ENCODE data around the gene C5orf15. TPM values are rescaled to one million over a fixed set of nuclear protein-coding genes. Genes with fewer than 3 reads are reported as not detected.

The C5orf15 gene
- total RNA-seq, 1 donor from 2014 or later, result 44.2 TPM

GRCh38 chr5:133921979-133922378 is 46.4 kb downstream of the C5orf15 start:
- no peak for DNase-seq

GRCh38 chr5:133921069-133921468 is 47.4 kb downstream of the C5orf15 start:
- no peak for DNase-seq

- DNase-seq, result no peak
These were observed 49.0 kb downstream of the C5orf15 start for GRCh38 chr5:133919148-133920136.

GRCh38 chr5:133918731-133919130 is 49.7 kb downstream of the C5orf15 start:
- no peak for DNase-seq

GRCh38 chr5:133918316-133918715 is 50.1 kb downstream of the C5orf15 start:
- no peak for DNase-seq

- no peak for DNase-seq
These were observed 50.6 kb downstream of the C5orf15 start for GRCh38 chr5:133917785-133918184.

GRCh38 chr5:133916914-133917313 is 51.5 kb downstream of the C5orf15 start:
- no peak for DNase-seq

- DNase-seq, result no peak
These were observed 51.9 kb downstream of the C5orf15 start for GRCh38 chr5:133916479-133916878.

- DNase-seq, result no peak
These were observed 54.0 kb downstream of the C5orf15 start for GRCh38 chr5:133914434-133914833.

GRCh38 chr5:133913413-133914155 is 54.8 kb downstream of the C5orf15 start:
- DNase-seq, result no peak

- DNase-seq, result no peak
These were observed 55.5 kb downstream of the C5orf15 start for GRCh38 chr5:133912951-133913350.

GRCh38 chr5:133910571-133910970 is 57.9 kb downstream of the C5orf15 start:
- no peak for DNase-seq

GRCh38 chr5:133909603-133910002 is 58.8 kb downstream of the C5orf15 start:
- DNase-seq, result no peak

GRCh38 chr5:133907075-133907474 is 61.4 kb downstream of the C5orf15 start:
- no peak for DNase-seq

- no peak for DNase-seq
These were observed 62.1 kb downstream of the C5orf15 start for GRCh38 chr5:133906303-133906702.

Other genes starting within 250 kb of the C5orf15 start
- gene VDAC1, start 36.4 kb upstream of the C5orf15 start, total RNA-seq, result 116 TPM
- 3.5 TPM for gene TCF7, start 146.1 kb upstream of the C5orf15 start, total RNA-seq
- 155 TPM for gene SKP1, start 208.3 kb upstream of the C5orf15 start, total RNA-seq